ENCODE results near the gene TAF1D. TPM values are rescaled to one million over a fixed set of nuclear protein-coding genes. Genes with fewer than 3 reads are reported as not detected.

Gene TAF1D
- total and polyA plus RNA-seq, 2 donors (not counting 3 experiments of a cell fraction or from before 2014, with no cell fraction given): 60.7 to 181 TPM

GRCh38 chr11:93704237-93704636, 37.1 kb downstream of the TAF1D start:
- FAIRE-seq: no peak
- Histone ChIP-seq H3K4me2 (ENCODE audit: insufficient read depth, low read length) (no peak overlapping the region), H3K79me2 (ENCODE audit: control insufficient read depth, insufficient read depth, low read length) (peaks cover 7% of the 10 kb centered on the region), H3K36me3 (ENCODE audit: control insufficient read depth in 2 of 2, extremely low read depth in 1 of 2, insufficient read depth in 2 of 2, low read length in 2 of 2) (peaks cover 4 to 12% of the 10 kb centered on the region in 2 experiments), H3K27me3 (ENCODE audit: control insufficient read depth in 2 of 2, insufficient read depth in 2 of 2, low read length in 2 of 2) (no peaks in the 10 kb centered on the region), H4K20me1 (replicated peaks; ENCODE audit: control insufficient read depth, extremely low read depth, insufficient read depth, low read length) (no peaks in the 10 kb centered on the region), H3K27ac (ENCODE audit: insufficient read depth, low read depth, low read length) (no peak overlapping the region), H3K9me3 (replicated peaks; ENCODE audit: control insufficient read depth, insufficient read depth, low read length) (no peaks in the 10 kb centered on the region), H3K9me1 (replicated peaks; ENCODE audit: control insufficient read depth, extremely low read depth, insufficient read depth, low read length) (no peaks in the 10 kb centered on the region), H3K4me1 (ENCODE audit: control insufficient read depth, extremely low read depth, insufficient read depth, low read length) (no peaks in the 10 kb centered on the region), H3K9ac (replicated peaks; ENCODE audit: extremely low read depth, insufficient read depth, low read length) (no peak overlapping the region), H3K4me3 (replicated peaks in 1 of 3; ENCODE audit: insufficient read depth in 1 of 3, low read depth in 1 of 3, low read length in 3 of 3) (no peak overlapping the region), H2AFZ (ENCODE audit: low read depth, low read length) (no peak overlapping the region)
- CTCF ChIA-PET: interaction anchor here (1.0 kb wide), 1 partner anchor 90 kb away, joined by 3 read pairs; no protein-coding TSS in a partner anchor
- no TSS peak for BruUV-seq (replicated peaks)
- dilution Hi-C loops (cut with MboI; ENCODE audit: extremely low pct_ligation_motif_present, low sequenced_read_pairs) (no loop called here), intact Hi-C loops (cut with micrococcal nuclease) (no loop called here)
- POLR2A ChIA-PET: no interaction called here
- no peak for DNase-seq (ENCODE audit: low read depth, low spot score)
- TF ChIP-seq FOS (IDR thresholded peaks at IDR 0.05; ENCODE audit: borderline replicate concordance, insufficient read depth, low read length) (no peak), POLR2A (IDR thresholded peaks at IDR 0.05; ENCODE audit: low read depth, low read length) (no peak), POLR2AphosphoS5 (IDR thresholded peaks at IDR 0.05; ENCODE audit: insufficient read depth, low read depth, low read length) (no peak), GATA2 (IDR thresholded peaks at IDR 0.05; ENCODE audit: insufficient read depth, insufficient read length, low read depth, low read length) (no peak), EZH2 (IDR thresholded peaks at IDR 0.05; ENCODE audit: borderline replicate concordance, low read depth, low read length, severe bottlenecking) (no peak), MYC (IDR thresholded peaks at IDR 0.05; ENCODE audit: low read depth, low read length) (no peak), MAX (IDR thresholded peaks at IDR 0.05; ENCODE audit: insufficient read depth, insufficient read length) (no peak), CTCF (IDR thresholded peaks at IDR 0.05; ENCODE audit: extremely low read depth in 1 of 2, insufficient read depth in 1 of 2, low read depth in 1 of 2, low read length in 2 of 2) (no peak), JUN (IDR thresholded peaks at IDR 0.05; ENCODE audit: borderline replicate concordance, insufficient read depth, insufficient read length, low read depth) (no peak)
